Thoracic aorta (tissue), 2 donors: ENCODE results near the gene CERS3. TPM values are rescaled to one million over a fixed set of nuclear protein-coding genes. Genes with fewer than 3 reads are reported as not detected.

Experiments
- ATAC-seq: fragments of 150-250 bp; one replicate; pipeline ENCODE4 v1.8.0; 2017; ENCODE audit warnings: low read depth; ENCODE audit not compliant: insufficient number of reproducible peaks, low FRiP score
- DNase-seq: peaks from one replicate; pipeline ENCODE4 v3.0.0-alpha.2; 2020; ENCODE audit warnings: low spot score
- H3K27ac ChIP-seq, 2 donors: fragments of 200-600 bp; sonication (generic); 1 replicate in 1 of 2; 2 replicates in 1 of 2; pipeline ENCODE4 v1.5.1; 2016; ENCODE audit warnings: mild to moderate bottlenecking in 2 of 2, moderate library complexity in 2 of 2
- H3K27me3 ChIP-seq: fragments of 200-600 bp; sonication (generic); replicated peaks from 2 replicates; pipeline ENCODE4 v1.6.0; 2016; ENCODE audit warnings: mild to moderate bottlenecking; ENCODE audit not compliant: insufficient read depth
- H3K36me3 ChIP-seq: fragments of 200-600 bp; sonication (generic); one replicate; pipeline ENCODE4 v1.5.1; 2016
- H3K4me1 ChIP-seq, 2 donors: fragments of 200-600 bp; sonication (generic); 1 replicate in 1 of 2; 2 replicates in 1 of 2; pipeline versions ENCODE4 v1.5.1 to v1.6.0; 2016; ENCODE audit warnings: low read depth in 2 of 2, mild to moderate bottlenecking in 1 of 2; ENCODE audit not compliant: control insufficient read depth in 1 of 2
- H3K4me3 ChIP-seq: fragments of 200-600 bp; sonication (generic); 2 replicates; pipeline ENCODE4 v1.5.1; 2016; ENCODE audit warnings: mild to moderate bottlenecking
- H3K9me3 ChIP-seq: fragments of 200-600 bp; sonication (generic); 2 replicates; pipeline ENCODE4 v1.5.1; 2016
- total RNA-seq, 2 donors: library from RNA; depleted of rRNA; stranded (reverse); fragments of >200 nt; gene quantifications; one replicate each; pipeline versions ENCODE4 v1.1.0 to v1.2.3, GENCODE V29; 2016
- TF ChIP-seq, protein P1 (sequence below): fragments of 200-600 bp; sonication (generic); IDR thresholded peaks from one replicate; pipeline ENCODE4 v1.5.1; 2019; ENCODE audit warnings: antibody characterized with exemption

Gene CERS3
- total RNA-seq, 2 donors from 2014 or later, result not detected

- no peaks in the 10 kb centered on the region for H3K4me1 ChIP-seq
- H3K27ac ChIP-seq, result no peak overlapping the region
- TF ChIP-seq, protein P1, sequence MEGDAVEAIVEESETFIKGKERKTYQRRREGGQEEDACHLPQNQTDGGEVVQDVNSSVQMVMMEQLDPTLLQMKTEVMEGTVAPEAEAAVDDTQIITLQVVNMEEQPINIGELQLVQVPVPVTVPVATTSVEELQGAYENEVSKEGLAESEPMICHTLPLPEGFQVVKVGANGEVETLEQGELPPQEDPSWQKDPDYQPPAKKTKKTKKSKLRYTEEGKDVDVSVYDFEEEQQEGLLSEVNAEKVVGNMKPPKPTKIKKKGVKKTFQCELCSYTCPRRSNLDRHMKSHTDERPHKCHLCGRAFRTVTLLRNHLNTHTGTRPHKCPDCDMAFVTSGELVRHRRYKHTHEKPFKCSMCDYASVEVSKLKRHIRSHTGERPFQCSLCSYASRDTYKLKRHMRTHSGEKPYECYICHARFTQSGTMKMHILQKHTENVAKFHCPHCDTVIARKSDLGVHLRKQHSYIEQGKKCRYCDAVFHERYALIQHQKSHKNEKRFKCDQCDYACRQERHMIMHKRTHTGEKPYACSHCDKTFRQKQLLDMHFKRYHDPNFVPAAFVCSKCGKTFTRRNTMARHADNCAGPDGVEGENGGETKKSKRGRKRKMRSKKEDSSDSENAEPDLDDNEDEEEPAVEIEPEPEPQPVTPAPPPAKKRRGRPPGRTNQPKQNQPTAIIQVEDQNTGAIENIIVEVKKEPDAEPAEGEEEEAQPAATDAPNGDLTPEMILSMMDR, result no peak
- H3K36me3 ChIP-seq, result no peaks in the 10 kb centered on the region
- H3K27me3 ChIP-seq, result no peaks in the 10 kb centered on the region
- ATAC-seq (no peak), DNase-seq (no peak)
- no peaks in the 10 kb centered on the region for H3K9me3 ChIP-seq
- no peak overlapping the region for H3K4me3 ChIP-seq
These were observed 28.3 kb downstream of the CERS3 start for GRCh38 chr15:100500226-100500990.

DNA sequence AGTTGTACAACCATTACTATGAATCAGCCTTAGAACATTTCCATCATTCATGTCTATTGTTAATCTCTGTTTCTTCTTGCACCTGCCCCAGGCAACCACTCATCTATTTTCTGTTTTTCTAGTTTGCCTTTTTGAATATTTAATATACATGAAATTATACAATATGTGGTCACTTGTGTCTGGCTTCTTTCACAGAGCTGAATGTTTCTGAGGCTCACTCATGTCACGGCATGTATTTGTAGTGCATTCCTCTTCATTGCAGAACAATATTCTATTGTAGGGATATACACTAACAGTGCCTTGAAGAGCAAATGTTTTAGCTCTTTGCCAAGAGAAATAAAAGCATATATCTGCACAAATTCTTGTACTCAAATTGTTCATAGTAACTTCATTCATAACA lies 32.9 kb downstream of the CERS3 start:
- H3K4me1 ChIP-seq, result no peaks in the 10 kb centered on the region
- H3K27ac ChIP-seq, result no peak overlapping the region
- no peaks in the 10 kb centered on the region for H3K9me3 ChIP-seq
- TF ChIP-seq, protein P1, result no peak
- no peaks in the 10 kb centered on the region for H3K36me3 ChIP-seq
- ATAC-seq (no peak), DNase-seq (no peak)
- H3K4me3 ChIP-seq, result no peak overlapping the region
- H3K27me3 ChIP-seq, result no peaks in the 10 kb centered on the region

DNA sequence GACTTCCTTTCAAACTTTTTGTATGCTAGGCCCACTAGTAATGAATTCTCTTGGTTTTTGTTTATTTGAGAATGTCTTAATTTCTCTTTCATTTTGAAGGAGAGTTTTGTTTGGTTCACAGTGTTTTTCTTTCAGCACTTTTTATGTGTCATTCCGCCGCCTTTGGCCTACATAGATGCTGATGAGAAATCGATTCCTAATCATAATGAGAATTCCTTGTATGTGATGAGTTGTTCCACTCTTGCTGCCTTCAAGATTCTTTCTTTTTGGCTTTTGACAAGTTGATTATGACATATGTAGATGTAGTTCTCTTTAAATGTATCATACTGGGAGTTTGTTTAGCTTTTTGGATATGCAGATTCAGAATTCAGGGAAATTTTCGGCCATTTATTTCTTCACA lies 35.5 kb downstream of the CERS3 start:
- Histone ChIP-seq H3K27ac (no peak overlapping the region), H3K36me3 (no peaks in the 10 kb centered on the region), H3K4me1 (no peaks in the 10 kb centered on the region), H3K27me3 (no peaks in the 10 kb centered on the region), H3K4me3 (no peak overlapping the region), H3K9me3 (no peaks in the 10 kb centered on the region)
- DNase-seq, result no peak
- TF ChIP-seq, protein P1, result no peak
- ATAC-seq, result no peak

GRCh38 chr15:100484443-100484842 lies 44.3 kb downstream of the CERS3 start:
- Histone ChIP-seq H3K27me3 (no peaks in the 10 kb centered on the region), H3K9me3 (no peaks in the 10 kb centered on the region), H3K4me3 (no peak overlapping the region), H3K27ac (no peak overlapping the region), H3K36me3 (no peaks in the 10 kb centered on the region), H3K4me1 (no peaks in the 10 kb centered on the region)
- TF ChIP-seq, protein P1, result no peak
- no peak for ATAC-seq
- no peak for DNase-seq

GRCh38 chr15:100483370-100483769 lies 45.4 kb downstream of the CERS3 start:
- TF ChIP-seq, protein P1, result no peak
- Histone ChIP-seq H3K4me1 (no peaks in the 10 kb centered on the region), H3K4me3 (no peak overlapping the region), H3K27me3 (no peaks in the 10 kb centered on the region), H3K27ac (no peak overlapping the region), H3K36me3 (no peaks in the 10 kb centered on the region), H3K9me3 (peaks cover 2% of the 10 kb centered on the region)
- ATAC-seq, result no peak
- no peak for DNase-seq
